Amniotic stem cell (primary cell): Measurements from ENCODE around the gene ARL5A.
"Not testable (repeated sequence)": the region's sequence is repeated elsewhere in the genome, so short reads cannot be mapped to it uniquely, and the experiment has no call there.

Experiments
- DNase-seq: peaks from one replicate; lab custom pipeline; 2025; lab: John Stamatoyannopoulos, UW

The ARL5A gene

GRCh38 chr2:151795646-151796240, 32.5 kb downstream of the ARL5A start:
- no peak for DNase-seq

- not testable (repeated sequence) for DNase-seq
These were observed 33.8 kb downstream of the ARL5A start for GRCh38 chr2:151794422-151794821.

GRCh38 chr2:151793123-151793522, 35.1 kb downstream of the ARL5A start:
- DNase-seq, result no peak

- no peak for DNase-seq
These were observed 35.6 kb downstream of the ARL5A start for GRCh38 chr2:151792589-151792988.

GRCh38 chr2:151791545-151791944, 36.7 kb downstream of the ARL5A start:
- DNase-seq, result no peak

DNA sequence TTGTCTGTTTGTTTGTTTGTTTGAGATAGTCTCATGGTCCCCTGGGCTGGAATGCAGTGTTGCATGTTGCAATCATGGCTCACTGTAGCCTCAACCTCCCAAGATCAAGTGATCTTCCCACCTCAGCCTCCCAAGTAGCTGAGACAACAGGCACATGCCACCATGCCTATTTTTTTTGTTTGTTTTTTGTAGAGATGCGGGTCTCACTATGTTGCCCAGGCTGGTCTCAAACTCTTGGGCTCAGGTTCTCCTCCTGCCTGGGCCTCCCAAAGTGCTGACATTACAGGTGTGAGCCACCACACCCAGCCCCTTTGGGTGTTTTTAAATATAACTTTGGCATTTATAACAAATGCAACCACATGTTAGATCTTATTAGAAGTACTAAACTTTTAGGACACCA, 37.5 kb downstream of the ARL5A start:
- DNase-seq, result no peak

GRCh38 chr2:151789055-151789834, 39.0 kb downstream of the ARL5A start:
- no peak for DNase-seq

- no peak for DNase-seq
These were observed 41.7 kb downstream of the ARL5A start for GRCh38 chr2:151786483-151786882.

DNA sequence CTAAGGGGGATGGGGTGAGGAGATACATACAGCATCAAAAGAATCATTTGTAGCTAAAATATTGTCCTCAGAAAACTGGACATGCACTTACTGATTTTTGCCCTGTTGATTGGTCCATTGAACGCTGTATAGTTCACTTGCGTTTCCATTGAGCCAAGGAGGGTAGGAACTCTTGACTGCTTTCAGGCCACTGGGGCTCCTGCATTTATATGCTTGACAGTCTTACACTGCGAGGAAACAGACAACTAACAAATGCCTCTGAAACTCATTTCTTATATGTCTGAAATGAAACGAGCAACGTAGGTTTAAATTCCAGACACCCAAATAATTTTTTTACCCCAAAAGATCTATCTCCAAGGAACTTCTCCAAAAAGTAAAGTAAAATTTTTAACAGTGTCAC, 42.1 kb downstream of the ARL5A start:
- DNase-seq, result no peak

DNA sequence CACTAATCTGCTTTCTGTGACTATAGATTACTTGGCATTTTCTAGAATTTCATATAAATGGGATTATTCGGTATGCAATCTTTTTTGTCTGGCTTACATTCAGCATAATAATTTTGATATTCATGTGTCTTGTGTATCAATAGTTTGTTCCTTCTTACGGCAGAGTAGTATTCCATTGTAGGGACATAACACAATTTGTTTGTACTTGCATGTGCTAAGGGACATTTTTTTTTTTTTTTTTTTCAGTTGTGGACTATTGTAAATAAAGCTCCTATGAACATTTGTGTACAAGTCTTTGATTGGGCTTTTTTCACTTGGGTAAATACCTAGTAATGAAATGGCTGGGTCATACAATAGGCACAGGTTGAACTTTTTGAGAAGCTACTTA, 45.1 kb downstream of the ARL5A start:
- no peak for DNase-seq

DNA sequence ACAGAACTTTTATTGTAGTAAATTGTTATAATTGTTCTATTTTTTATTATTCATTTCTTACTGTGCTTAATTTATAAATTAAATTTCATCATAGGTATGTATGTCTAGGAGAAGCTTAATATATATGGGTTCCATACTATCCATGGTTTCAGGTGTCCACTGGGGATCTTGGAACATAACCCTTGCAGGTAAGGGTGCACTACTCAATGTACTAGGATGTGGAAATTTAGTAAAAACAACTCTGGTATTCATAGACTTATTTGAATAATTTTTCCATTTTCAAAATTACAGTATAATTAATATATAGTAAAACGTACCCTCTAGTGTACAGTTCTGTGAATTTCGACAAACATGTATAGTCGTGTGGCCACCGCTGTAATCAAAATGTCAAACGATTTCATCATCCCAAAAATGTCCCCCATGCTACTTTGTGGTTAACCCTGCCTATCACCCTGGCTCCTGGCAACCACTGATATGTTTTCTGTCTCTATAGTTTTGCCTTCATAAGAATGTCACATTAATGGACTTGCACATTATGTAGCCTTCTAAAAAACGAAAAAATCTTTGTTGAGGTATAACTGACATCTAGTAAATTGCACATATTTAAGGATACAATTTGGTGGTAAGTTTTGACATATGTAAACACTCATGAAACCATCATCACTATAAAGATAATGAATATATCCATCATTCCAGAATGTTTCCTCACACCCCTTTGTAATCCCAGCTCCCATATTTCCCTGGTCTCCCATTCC, 45.7 kb downstream of the ARL5A start:
- no peak for DNase-seq

DNA sequence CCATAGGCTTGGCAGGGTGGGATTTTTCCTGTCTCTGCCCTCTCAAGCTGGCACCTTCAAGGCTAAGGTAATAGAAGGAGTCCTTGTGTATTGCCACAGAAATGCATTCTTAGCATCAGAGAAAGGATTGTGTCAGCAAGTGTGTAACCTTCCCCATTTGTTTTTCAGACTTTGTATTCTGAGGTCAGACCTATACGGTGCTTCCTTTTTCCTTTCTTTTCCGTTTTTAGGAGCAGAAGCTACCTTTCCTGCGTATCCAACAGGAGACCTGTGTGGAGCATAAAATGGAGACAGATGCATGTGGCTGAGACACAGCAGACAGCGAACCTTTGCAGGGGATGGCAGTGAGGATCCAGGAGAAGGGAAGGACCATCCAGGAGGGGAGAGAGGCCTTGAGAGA, 46.6 kb downstream of the ARL5A start:
- DNase-seq, result no peak

GRCh38 chr2:151780938-151781337, 47.3 kb downstream of the ARL5A start:
- no peak for DNase-seq

DNA sequence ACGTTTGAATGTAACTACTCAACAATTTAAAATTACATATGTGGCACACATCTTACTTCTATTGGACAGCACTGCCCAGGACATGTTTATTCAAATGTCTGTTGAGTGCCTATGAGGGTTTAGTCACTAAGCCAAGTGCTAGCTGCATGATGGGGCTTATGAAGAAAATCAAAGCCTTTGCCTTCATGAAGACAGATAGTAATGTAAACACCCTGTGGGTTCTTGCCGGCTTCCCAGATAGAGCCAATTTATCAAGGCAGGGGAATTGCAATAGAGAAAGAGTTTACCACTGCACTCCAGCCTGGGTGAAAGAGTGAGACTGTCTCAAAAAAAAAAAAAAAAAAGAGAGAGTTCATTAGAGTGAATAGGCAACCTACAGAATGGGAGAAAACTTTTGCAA, 50.3 kb downstream of the ARL5A start:
- no peak for DNase-seq

DNA sequence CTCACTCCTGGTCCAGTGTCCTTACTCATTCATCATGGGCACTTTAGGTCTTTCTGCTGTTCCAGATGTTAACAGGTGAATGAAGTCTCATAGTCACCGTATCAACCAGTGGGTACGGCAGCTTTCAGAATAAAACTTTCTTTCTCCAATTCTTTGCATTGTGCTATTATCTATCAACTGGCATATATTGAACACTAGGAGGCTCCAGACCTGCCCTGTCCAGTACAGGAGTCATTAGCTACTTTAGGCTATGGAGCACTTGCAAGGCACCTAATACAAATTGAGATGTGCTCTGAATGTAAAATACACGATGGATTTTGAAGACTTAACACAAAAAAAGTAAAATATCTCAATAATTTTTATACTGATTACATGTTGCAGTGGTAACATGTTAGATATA, 50.7 kb downstream of the ARL5A start:
- no peak for DNase-seq

DNA sequence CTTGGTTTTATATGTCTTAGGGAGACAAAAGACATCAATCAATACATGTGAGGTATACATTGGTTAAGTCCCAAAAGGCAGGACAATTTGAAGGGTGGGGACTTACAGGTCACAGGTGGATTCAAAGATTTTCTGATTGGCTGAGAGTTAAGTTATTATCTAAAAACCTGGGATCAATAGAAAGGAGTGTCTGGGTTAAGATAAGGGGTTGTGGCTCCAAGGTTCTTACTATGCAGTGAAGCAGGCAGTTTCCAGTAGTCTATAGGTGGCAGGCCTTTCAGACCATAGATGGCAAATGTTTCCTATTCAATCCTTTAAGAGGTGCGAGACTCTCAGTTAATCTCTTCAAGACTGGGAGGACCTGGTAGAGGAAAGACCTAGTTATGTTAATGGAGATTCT, 51.9 kb downstream of the ARL5A start:
- DNase-seq, result no peak

- DNase-seq, result no peak
These were observed 53.0 kb downstream of the ARL5A start for GRCh38 chr2:151775057-151775740.

DNA sequence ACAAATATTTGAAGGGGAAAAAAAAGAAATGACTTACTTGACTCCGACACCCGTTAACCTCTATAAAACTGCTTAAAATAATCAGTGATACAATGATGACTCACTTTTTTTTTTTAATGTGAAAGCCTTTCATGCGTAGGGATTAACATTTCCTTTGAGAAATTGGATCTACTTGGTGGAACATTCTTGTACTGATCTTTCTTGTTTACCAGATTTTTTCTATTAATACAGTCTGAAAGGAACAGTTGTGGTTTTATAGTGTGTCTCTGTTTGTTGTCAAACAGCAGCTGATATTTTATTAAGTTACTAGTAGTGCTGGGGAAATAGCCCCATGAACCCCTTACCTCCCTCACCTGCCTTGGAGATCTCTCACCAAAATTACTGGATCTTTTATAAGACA, 53.7 kb downstream of the ARL5A start:
- DNase-seq, result no peak

GRCh38 chr2:151771599-151772358, 56.4 kb downstream of the ARL5A start:
- DNase-seq, result no peak

DNA sequence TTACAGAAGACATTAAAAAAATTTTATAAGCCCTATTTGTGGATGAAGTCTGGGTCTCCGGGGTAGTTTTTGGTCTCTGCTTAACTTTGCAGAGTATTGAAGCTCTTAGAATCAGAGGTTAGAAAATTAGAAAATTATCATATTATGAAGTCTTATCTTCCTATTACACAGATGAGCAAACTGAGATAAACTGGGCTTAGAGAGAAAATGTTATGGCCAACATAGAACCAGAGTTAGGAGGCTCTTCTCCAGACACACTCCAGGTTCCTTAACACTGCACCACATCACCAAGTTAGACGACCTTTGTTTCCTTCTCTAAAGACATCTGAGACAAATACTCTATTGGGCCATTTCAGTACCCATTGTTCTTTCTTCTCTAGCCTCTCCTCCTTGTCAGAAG, 57.2 kb downstream of the ARL5A start:
- no peak for DNase-seq

DNA sequence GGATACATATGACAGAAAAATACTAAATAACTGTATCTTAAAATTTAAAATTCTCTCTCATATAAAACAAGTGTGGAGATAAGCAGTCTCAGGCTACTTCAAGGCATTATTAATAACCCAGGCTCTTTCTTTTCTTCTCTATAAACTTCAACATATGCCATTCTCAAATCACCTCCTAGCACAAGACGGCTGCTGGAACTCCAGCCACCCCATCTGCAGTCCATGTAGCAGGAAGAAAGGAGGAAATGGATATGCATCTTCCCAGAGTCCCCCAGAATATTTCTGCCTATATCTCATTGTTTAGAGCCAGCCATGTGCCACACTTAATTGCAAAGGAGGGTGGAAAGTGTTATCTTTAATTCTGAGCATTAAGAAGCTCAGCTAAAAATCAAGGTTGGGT, 58.6 kb downstream of the ARL5A start:
- no peak for DNase-seq

- DNase-seq, result no peak
These were observed 60.7 kb downstream of the ARL5A start for GRCh38 chr2:151767536-151767935.
